IPS-18c (cell line): ENCODE measurements around the gene HYAL2.

Source experiments
- H3K4me3 ChIP-seq: 2 replicates; pipeline ENCODE4 v1.7.0; 2013; ENCODE audit warnings: low read depth, mild to moderate bottlenecking, low read length, moderate library complexity; ENCODE audit not compliant: insufficient read depth
- H3K9me3 ChIP-seq: one replicate; pipeline ENCODE4 v1.6.1; 2013; ENCODE audit warnings: mild to moderate bottlenecking, low read length, moderate library complexity; ENCODE audit not compliant: control insufficient read depth, insufficient read depth

The HYAL2 gene

GRCh38 chr3:50271314-50271936 lies 51.1 kb downstream of the HYAL2 start:
- Histone ChIP-seq H3K4me3 (no peak overlapping the region), H3K9me3 (no peaks in the 10 kb centered on the region)

GRCh38 chr3:50270422-50271224 lies 51.9 kb downstream of the HYAL2 start:
- no peak overlapping the region for H3K4me3 ChIP-seq

GRCh38 chr3:50269977-50270413 lies 52.5 kb downstream of the HYAL2 start:
- Histone ChIP-seq H3K9me3 (no peaks in the 10 kb centered on the region), H3K4me3 (no peak overlapping the region; the same call in 1 of the 2 replicates)

More at GRCh38 chr3:50270422-50271224, 51.9 kb downstream of the HYAL2 start:
- no peaks in the 10 kb centered on the region for H3K9me3 ChIP-seq

GRCh38 chr3:50269460-50269859 lies 53.1 kb downstream of the HYAL2 start:
- H3K9me3 ChIP-seq: no peaks in the 10 kb centered on the region
- H3K4me3 ChIP-seq: no peak overlapping the region

GRCh38 chr3:50268703-50269451 lies 53.7 kb downstream of the HYAL2 start, which contains the start of gene SEMA3B:
TSS of gene SEMA3B (plus strand) at chr3:50269147. CDS start at chr3:50269241, 94 bp downstream.
- Histone ChIP-seq H3K4me3 (no peak within 1 kb of the TSS; the same call in 1 of the 2 replicates), H3K9me3 (no peaks in the 10 kb centered on the region)

GRCh38 chr3:50268276-50268675 lies 54.3 kb downstream of the HYAL2 start:
- H3K9me3 ChIP-seq: no peaks in the 10 kb centered on the region
- no peak overlapping the region for H3K4me3 ChIP-seq
